Astrocyte (in vitro differentiated cells and primary cell): ENCODE results near the gene C1orf159.

Experiments
- CTCF ChIP-seq: IDR thresholded peaks from 2 replicates; pipeline ENCODE4 v1.5.1; 2011; ENCODE audit warnings: low read depth, mild to moderate bottlenecking, inconsistent platforms, low read length, moderate library complexity; ENCODE audit not compliant: insufficient read depth
- EZH2 ChIP-seq: IDR thresholded peaks from 2 replicates; pipeline ENCODE4 v1.6.1; 2012; ENCODE audit warnings: mild to moderate bottlenecking, low read length, inconsistent platforms; ENCODE audit not compliant: insufficient read depth

GRCh38 chr1:1124786-1125642 lies 9.1 kb upstream of the C1orf159 start:
- TF ChIP-seq CTCF: no peak
- no peak for TF ChIP-seq EZH2
